IMR-90 (cell line): ENCODE results near the gene TMEM184C. TPM values are rescaled to one million over a fixed set of nuclear protein-coding genes. Genes with fewer than 3 reads are reported as not detected.

Experiments used
- ATAC-seq: fragments of 200-7000 bp; cut with Tn5 transposase; 2 replicates; pipeline ENCODE4 v1.9.1; 2020; ENCODE audit warnings: low read depth, mild to moderate bottlenecking, moderate library complexity
- Bru-seq: library from RNA; stranded (reverse); fragments of 400-500 nt; gene quantifications from one replicate; lab custom pipeline; 2021; lab: Mats Ljungman, UMichigan
- BruChase-seq, 2 experiments: library from RNA; stranded (reverse); fragments of 400-500 nt; gene quantifications; one replicate each; lab custom pipeline; 2021; lab: Mats Ljungman, UMichigan
- BruUV-seq: library from RNA; stranded (reverse); fragments of 400-500 nt; replicated peaks from 2 replicates; lab custom pipeline; 2021; lab: Mats Ljungman, UMichigan
- CTCF ChIA-PET: fragments of 300-600 bp; formaldehyde crosslinking; extraction: SDS; loops from one replicate; lab custom pipeline; 2021; ENCODE audit warnings: antibody characterized with exemption; lab: Yijun Ruan, JAX
- POLR2A ChIA-PET: fragments of 300-600 bp; sonication (Branson Sonifier 250); formaldehyde crosslinking; loops from one replicate; lab custom pipeline; 2022; ENCODE audit warnings: antibody characterized with exemption; ENCODE audit not compliant: unreplicated experiment; lab: Charles Lee
- DNase-seq: peaks from one replicate; pipeline ENCODE4 v3.0.0; 2013
- H2AFZ ChIP-seq: replicated peaks from 2 replicates; pipeline ENCODE3; 2013; ENCODE audit warnings: low read length, mild to moderate bottlenecking; ENCODE audit not compliant: poor library complexity
- H2AK5ac ChIP-seq: 2 replicates; pipeline ENCODE4 v1.6.1; 2013; ENCODE audit warnings: low read depth, low read length, inconsistent platforms
- H2AK9ac ChIP-seq: replicated peaks from 2 replicates; pipeline ENCODE3; 2013; ENCODE audit warnings: mild to moderate bottlenecking, low read depth, low read length, moderate library complexity; ENCODE audit not compliant: poor library complexity
- H2BK120ac ChIP-seq: 2 replicates; pipeline ENCODE4 v1.6.1; 2013; ENCODE audit warnings: low read depth, low read length, inconsistent platforms
- H2BK15ac ChIP-seq: 3 replicates; pipeline ENCODE4 v1.6.1; 2013; ENCODE audit warnings: low read depth, low read length, inconsistent platforms
- H2BK20ac ChIP-seq: 2 replicates; pipeline ENCODE4 v1.6.1; 2013; ENCODE audit warnings: low read depth, mild to moderate bottlenecking, inconsistent platforms, low read length, moderate library complexity
- H2BK5ac ChIP-seq: 2 replicates; pipeline ENCODE4 v1.6.1; 2013; ENCODE audit warnings: mild to moderate bottlenecking, low read depth, low read length, inconsistent platforms; ENCODE audit not compliant: poor library complexity, severe bottlenecking
- H3K14ac ChIP-seq: replicated peaks from 2 replicates; pipeline ENCODE4 v1.6.1; 2013; ENCODE audit warnings: low read depth, low read length, inconsistent platforms
- H3K18ac ChIP-seq: 2 replicates; pipeline ENCODE4 v1.6.1; 2013; ENCODE audit warnings: low read depth, low read length, control low read depth
- H3K23ac ChIP-seq: 2 replicates; pipeline ENCODE4 v1.6.1; 2013; ENCODE audit warnings: low read depth, low read length, inconsistent platforms
- H3K27ac ChIP-seq: 2 replicates; pipeline ENCODE4 v1.5.1; 2013; ENCODE audit warnings: mild to moderate bottlenecking, control low read depth, low read length; ENCODE audit not compliant: insufficient read depth
- H3K27me3 ChIP-seq: 2 replicates; pipeline ENCODE4 v1.6.1; 2013; ENCODE audit warnings: low read length; ENCODE audit not compliant: control insufficient read depth, insufficient read depth
- H3K36me3 ChIP-seq: 2 replicates; pipeline ENCODE4 v1.6.1; 2013; ENCODE audit warnings: low read length, mixed read lengths; ENCODE audit not compliant: control insufficient read depth, insufficient read depth
- H3K4ac ChIP-seq: 2 replicates; pipeline ENCODE4 v1.6.1; 2013; ENCODE audit warnings: low read depth, low read length, inconsistent platforms
- H3K4me1 ChIP-seq: 2 replicates; pipeline ENCODE4 v1.6.1; 2013; ENCODE audit warnings: low read length, mixed read lengths; ENCODE audit not compliant: control insufficient read depth, insufficient read depth
- H3K4me2 ChIP-seq: 2 replicates; pipeline ENCODE4 v1.6.1; 2013; ENCODE audit warnings: low read depth, mild to moderate bottlenecking, control low read depth, low read length, moderate library complexity
- H3K4me3 ChIP-seq: 2 replicates; pipeline ENCODE4 v1.5.1; 2013; ENCODE audit warnings: low read depth, mild to moderate bottlenecking, control low read depth, low read length, moderate library complexity; ENCODE audit not compliant: insufficient read depth
- H3K56ac ChIP-seq: 2 replicates; pipeline ENCODE4 v1.6.1; 2013; ENCODE audit warnings: low read length, inconsistent platforms; ENCODE audit not compliant: insufficient read depth; ENCODE audit errors: extremely low read depth
- H3K79me1 ChIP-seq, 2 experiments: 2 replicates each; pipeline ENCODE4 v1.6.1; 2013; ENCODE audit warnings: low read length in 2 of 2, inconsistent platforms in 1 of 2, low read depth in 1 of 2
- H3K9ac ChIP-seq: 2 replicates; pipeline ENCODE4 v1.6.1; 2013; ENCODE audit warnings: low read depth, low read length, control low read depth
- H3K9me1 ChIP-seq: 2 replicates; pipeline ENCODE4 v1.6.1; 2013; ENCODE audit warnings: low read length, inconsistent platforms; ENCODE audit not compliant: insufficient read depth
- H3K9me3 ChIP-seq: 2 replicates; pipeline ENCODE4 v1.6.1; 2013; ENCODE audit warnings: low read length; ENCODE audit not compliant: control insufficient read depth, insufficient read depth
- H4K20me1 ChIP-seq: 2 replicates; pipeline ENCODE4 v1.6.1; 2013; ENCODE audit warnings: low read length, inconsistent platforms; ENCODE audit not compliant: insufficient read depth
- H4K5ac ChIP-seq: 2 replicates; pipeline ENCODE4 v1.6.1; 2013; ENCODE audit warnings: mild to moderate bottlenecking, low read depth, low read length, control low read depth
- H4K8ac ChIP-seq, 2 experiments: 2 replicates each; pipeline ENCODE4 v1.6.1; 2013; ENCODE audit warnings: low read depth in 2 of 2, low read length in 2 of 2, control low read depth in 1 of 2, inconsistent platforms in 1 of 2
- H4K91ac ChIP-seq: 2 replicates; pipeline ENCODE4 v1.6.1; 2013; ENCODE audit warnings: low read depth, low read length, inconsistent platforms; ENCODE audit not compliant: insufficient read depth
- BHLHE40 ChIP-seq: fragments of 150-350 bp; IDR thresholded peaks from 2 replicates; pipeline ENCODE4 v1.6.1; 2016; ENCODE audit warnings: mild to moderate bottlenecking, low read depth, low read length
- CEBPB ChIP-seq: IDR thresholded peaks from 2 replicates; pipeline ENCODE4 v1.6.1; 2012; ENCODE audit warnings: low read depth, low read length, improper control_type of control experiment
- CHD1 ChIP-seq: IDR thresholded peaks from 2 replicates; pipeline ENCODE4 v1.6.1; 2012; ENCODE audit warnings: low read depth, low read length, improper control_type of control experiment
- MAFK ChIP-seq: IDR thresholded peaks from 2 replicates; pipeline ENCODE4 v1.6.1; 2012; ENCODE audit warnings: low read depth, low read length, improper control_type of control experiment
- MAZ ChIP-seq: IDR thresholded peaks from 2 replicates; pipeline ENCODE4 v1.6.1; 2012; ENCODE audit warnings: low read depth, mild to moderate bottlenecking, low read length, improper control_type of control experiment, moderate library complexity, borderline replicate concordance
- POLR2A ChIP-seq: IDR thresholded peaks from 2 replicates; pipeline ENCODE4 v1.6.1; 2012; ENCODE audit warnings: mild to moderate bottlenecking, low read depth, low read length
- RCOR1 ChIP-seq: IDR thresholded peaks from 2 replicates; pipeline ENCODE4 v1.6.1; 2012; ENCODE audit warnings: mild to moderate bottlenecking, low read length, improper control_type of control experiment; ENCODE audit not compliant: insufficient replicate concordance
- RFX5 ChIP-seq: IDR thresholded peaks from 2 replicates; pipeline ENCODE4 v1.8.0; 2012; ENCODE audit warnings: low read depth, mild to moderate bottlenecking, low read length, moderate library complexity
- WGBS, 2 experiments: methylation state at CpG; one replicate each; pipeline versions ENCODE4 v1.1.5 to v1.1.7; 2013; ENCODE audit warnings: missing lambda C conversion rate in 2 of 2; ENCODE audit not compliant: insufficient read length in 1 of 2; ENCODE audit errors: extremely low coverage in 2 of 2; 5-methylcytosine and 5-hydroxymethylcytosine counted together
- dilution Hi-C: fragments of 300-500 bp; cut with HindIII; formaldehyde crosslinking; loops from one replicate; pipeline ENCODE4 v1.14.3; 2018; ENCODE audit warnings: low sequenced_read_pairs; ENCODE audit not compliant: unreplicated experiment
- in situ Hi-C: fragments of 300-500 bp; cut with MboI; formaldehyde crosslinking; loops from 3 replicates; pipeline ENCODE4 v1.14.3; 2019; ENCODE audit warnings: low sequenced_read_pairs, inconsistent platforms, mixed read lengths
- intact Hi-C: fragments of 100-400 bp; cut with micrococcal nuclease; formaldehyde crosslinking; loops from 2 replicates; pipeline ENCODE4 v1.10.0; 2022
- long read RNA-seq: library from polyadenylated mRNA; unstranded; transcript quantifications from one replicate; pipeline ENCODE4 v2.0.0, GENCODE V29; 2021; ENCODE audit not compliant: unreplicated experiment
- polyA plus RNA-seq, 3 experiments: library from polyadenylated mRNA; depleted of rRNA; stranded (reverse); fragments of >200 nt; gene quantifications; 2 replicates each; pipeline ENCODE4 v1.2.3, GENCODE V29; 2012; ENCODE audit warnings: low replicate concordance in 1 of 3
- total RNA-seq: library from RNA; depleted of rRNA; stranded (reverse); fragments of >200 nt; gene quantifications from 2 replicates; pipeline ENCODE4 v1.2.3, GENCODE V29; 2012; rRNA removed
- TF ChIP-seq, protein P1 (sequence below): fragments of 150-350 bp; IDR thresholded peaks from 2 replicates; pipeline ENCODE4 v1.6.1; 2017; ENCODE audit warnings: mild to moderate bottlenecking, antibody characterized with exemption, low read length, low read depth

TMEM184C gene
- 67.6 and 71.7 TPM in 2 replicates for total RNA-seq
- 13.5 and 17.4 TPM in 2 replicates for polyA plus RNA-seq (2012; rRNA removed)
- polyA plus RNA-seq (2012; cell fraction: cytosol; rRNA removed): 12.7 TPM in 2 replicates
- polyA plus RNA-seq (2012; cell fraction: nucleus; rRNA removed; ENCODE audit: low replicate concordance): 5.8 and 14.3 TPM in 2 replicates
- percentile 66 among the genes with signal in this experiment for Bru-seq, nascent RNA
- percentile 73 among the genes with signal in this experiment for BruChase-seq, experiment 1, labeled RNA remaining after a 6-hour chase
- BruChase-seq, experiment 2, labeled RNA remaining after a 2-hour chase: percentile 71 among the genes with signal in this experiment
- long read RNA-seq, full-length matches to known transcripts: 28 of 43 reads
- long read RNA-seq, partial matches to known transcripts: 1 of 43 reads
- long read RNA-seq, other reads (novel, unspliced or antisense): 14 of 43 reads

DNA sequence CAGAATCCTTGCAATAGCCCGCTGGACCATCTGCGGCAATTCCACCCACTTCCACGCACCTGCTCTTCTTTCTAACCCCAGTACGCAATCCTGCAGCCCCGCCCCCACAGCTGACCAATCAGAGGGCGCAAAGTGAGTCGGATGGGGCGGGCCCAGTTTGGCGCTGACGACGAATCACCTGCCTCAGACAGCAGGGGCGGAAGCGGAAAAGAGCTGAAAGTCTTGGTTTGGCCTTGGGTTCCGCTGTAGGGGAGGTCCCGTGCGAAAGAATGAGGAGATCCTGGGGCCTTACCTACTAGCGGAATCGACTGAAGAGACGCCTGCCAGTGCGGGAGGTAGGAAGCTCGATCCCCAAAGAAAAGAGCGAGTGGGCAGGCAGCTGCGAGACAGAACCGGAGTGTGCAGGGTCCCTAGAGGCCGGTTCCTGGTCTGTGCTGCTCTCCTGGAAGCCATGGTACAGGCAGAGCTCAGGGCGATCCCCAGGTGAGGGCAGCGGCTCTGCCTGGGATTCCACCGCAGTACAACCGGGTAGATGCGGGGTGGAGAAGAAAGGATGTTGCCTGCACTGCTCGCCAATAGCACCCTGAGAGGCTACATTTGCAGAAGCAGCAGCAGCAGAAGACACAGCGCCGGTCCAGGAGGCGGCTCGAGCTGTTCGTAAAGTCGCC, at the start of gene TMEM184C:
TSS of gene TMEM184C (plus strand) at position 225 of the 668 bp plus-strand sequence. CDS start 560 bp downstream, outside the sequence.
- POLR2A ChIA-PET: interaction anchor here (1.0 kb wide), 1 partner anchor 67 kb away, joined by 5 read pairs; the partner anchor contains the start of gene PRMT9
- DNase-seq (peak; percentile 93), ATAC-seq (peak; percentile 99)
- Histone ChIP-seq H3K27me3 (no peaks in the 10 kb centered on the region), H2BK15ac (no peak within 1 kb of the TSS; the same call in 2 of the 3 replicates), H2BK5ac (peak within 1 kb of the TSS; percentile 65), H3K9me1 (no peaks in the 10 kb centered on the region; the same call in 1 of the 2 replicates), H3K27ac (peak within 1 kb of the TSS; percentile 89), H3K4ac (peak within 1 kb of the TSS; percentile 87), H3K79me1 (peaks cover 22 to 31% of the 10 kb centered on the region in 2 experiments), H4K8ac (peak within 1 kb of the TSS; percentile 80 to 95), H3K4me2 (peak within 1 kb of the TSS; percentile 98), H4K91ac (peak within 1 kb of the TSS; percentile 87), H3K4me1 (peaks cover 2% of the 10 kb centered on the region; the same call in 1 of the 2 replicates), H3K36me3 (peaks cover 8% of the 10 kb centered on the region), H3K4me3 (peak within 1 kb of the TSS; percentile 90), H3K9ac (peak within 1 kb of the TSS; percentile 82), H4K20me1 (no peaks in the 10 kb centered on the region), H3K14ac (peak within 1 kb of the TSS; percentile 89), H2BK120ac (peak within 1 kb of the TSS; percentile 79), H4K5ac (peak within 1 kb of the TSS; percentile 93), H3K9me3 (no peaks in the 10 kb centered on the region), H2AFZ (peak within 1 kb of the TSS; percentile 99), H2AK9ac (peak within 1 kb of the TSS; percentile 91), H2BK20ac (no peak within 1 kb of the TSS), H3K18ac (peak within 1 kb of the TSS; percentile 59), H3K56ac (peak within 1 kb of the TSS; percentile 74), H2AK5ac (peak within 1 kb of the TSS; percentile 42; the same call in 1 of the 2 replicates), H3K23ac (peak within 1 kb of the TSS; percentile 95)
- in situ Hi-C loops: no loop called here
- no peak for TF ChIP-seq RFX5
- TF ChIP-seq CHD1: no peak
- TF ChIP-seq POLR2A: peak; percentile 75
- peak; percentile 62; the same call in 1 of the 2 replicates for TF ChIP-seq BHLHE40
- TF ChIP-seq MAZ: peak; percentile 28; the same call in 1 of the 2 replicates
- TF ChIP-seq RCOR1: peak; percentile 25
- TF ChIP-seq, protein P1, sequence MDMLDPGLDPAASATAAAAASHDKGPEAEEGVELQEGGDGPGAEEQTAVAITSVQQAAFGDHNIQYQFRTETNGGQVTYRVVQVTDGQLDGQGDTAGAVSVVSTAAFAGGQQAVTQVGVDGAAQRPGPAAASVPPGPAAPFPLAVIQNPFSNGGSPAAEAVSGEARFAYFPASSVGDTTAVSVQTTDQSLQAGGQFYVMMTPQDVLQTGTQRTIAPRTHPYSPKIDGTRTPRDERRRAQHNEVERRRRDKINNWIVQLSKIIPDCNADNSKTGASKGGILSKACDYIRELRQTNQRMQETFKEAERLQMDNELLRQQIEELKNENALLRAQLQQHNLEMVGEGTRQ: peak; percentile 59
- peak; percentile 78 for TF ChIP-seq CEBPB
- no peak for TF ChIP-seq MAFK
- BruUV-seq: TSS peak; percentile 96
- dilution Hi-C loops: no loop called here
- intact Hi-C loops: loop anchor here (5.0 kb wide), 1 partner anchor 250 kb away; no protein-coding TSS in a partner anchor
- CTCF ChIA-PET: interaction anchor here (0.8 to 0.9 kb wide), 2 partner anchors 12 to 20 kb away, joined by 3 read pairs; no protein-coding TSS in a partner anchor
- WGBS, 2 experiments: 0% methylated on average over 21 of the region's 37 CpGs; no CpG with 5 or more reads in 1 of the 2 experiments
